Transverse colon (tissue), 4 donors: ENCODE measurements around the gene SELENON. TPM values are rescaled to one million over a fixed set of nuclear protein-coding genes. Genes with fewer than 3 reads are reported as not detected.

Experiments
- DNase-seq: peaks from one replicate; pipeline ENCODE4 v3.0.0-alpha.2; 2019
- H3K27ac ChIP-seq, 4 donors: fragments of 200-600 bp; sonication (generic); 2 replicates each; pipeline ENCODE4 v1.5.1; 2016 to 2018; ENCODE audit warnings: inconsistent platforms in 4 of 4
- H3K27me3 ChIP-seq: fragments of 200-600 bp; sonication (generic); 2 replicates; pipeline ENCODE4 v1.5.1; 2017; ENCODE audit warnings: inconsistent platforms
- H3K36me3 ChIP-seq, 4 donors: fragments of 200-600 bp; sonication (generic); 2 replicates each; pipeline ENCODE4 v1.5.1; 2017 to 2019; ENCODE audit warnings: inconsistent platforms in 4 of 4
- H3K4me1 ChIP-seq, 4 donors: fragments of 200-600 bp; sonication (generic); 2 replicates each; pipeline ENCODE4 v1.5.1; 2017 to 2020; ENCODE audit warnings: inconsistent platforms in 4 of 4
- H3K4me3 ChIP-seq, 4 donors: fragments of 200-600 bp; sonication (generic); 1 replicate in 1 of 4; 2 replicates in 3 of 4; pipeline versions ENCODE4 v1.5.1 to v1.6.1; 2017 to 2019; ENCODE audit warnings: inconsistent platforms in 4 of 4
- H3K9me3 ChIP-seq, 2 donors: fragments of 200-600 bp; sonication (generic); 2 replicates each; pipeline ENCODE4 v1.5.1; 2017 to 2019; ENCODE audit warnings: inconsistent platforms in 2 of 2
- CTCF ChIP-seq, 5 experiments: fragments of 200-600 bp in 3 of 5; fragments of 450-650 bp in 2 of 5; sonication (generic) in 3 of 5; IDR thresholded peaks; 1 replicate in 2 of 5; 2 replicates in 3 of 5; pipeline ENCODE4 v1.5.1; 2016 to 2017; ENCODE audit warnings: antibody characterized with exemption in 5 of 5, inconsistent platforms in 3 of 5, mild to moderate bottlenecking in 2 of 5, moderate library complexity in 1 of 5
- EP300 ChIP-seq: sonication (generic); formaldehyde crosslinking; IDR thresholded peaks from one replicate; pipeline ENCODE4 v1.6.1; 2017; ENCODE audit warnings: antibody characterized with exemption, low read depth
- POLR2A ChIP-seq: fragments of 450-650 bp; IDR thresholded peaks from one replicate; pipeline ENCODE4 v1.6.1; 2016; ENCODE audit warnings: antibody characterized with exemption, mild to moderate bottlenecking, moderate library complexity
- POLR2AphosphoS5 ChIP-seq, 3 donors: sonication (generic); formaldehyde crosslinking; IDR thresholded peaks; one replicate each; pipeline ENCODE4 v1.6.1; 2016; ENCODE audit warnings: antibody characterized with exemption in 3 of 3
- WGBS, 2 donors: methylation state at CpG; one replicate each; pipeline ENCODE4 v1.1.5; 2018; ENCODE audit warnings: low coverage in 1 of 2; 5-methylcytosine and 5-hydroxymethylcytosine counted together
- in situ Hi-C, 4 donors: fragments of 200-750 bp; cut with MboI; loops; one replicate each; pipeline versions ENCODE4 v1.15.0 to v1.15.1; 2017; ENCODE audit warnings: low sequenced_read_pairs in 3 of 4, low pct_ligation_motif_present in 1 of 4, low pct_unique_long_range_greater_than_20kb in 1 of 4
- intact Hi-C: fragments of 100-400 bp; cut with DNase I; formaldehyde crosslinking; loops from one replicate; pipeline ENCODE4 v1.15.1; 2023; ENCODE audit warnings: low total_unique reads
- total RNA-seq, 4 donors: library from RNA; depleted of rRNA; stranded (reverse); fragments of >200 nt; gene quantifications; one replicate each; pipeline ENCODE4 v1.1.0, GENCODE V29; 2016

The SELENON gene
- total RNA-seq, 4 donors from 2014 or later = 17.1 to 68.1 (median 24.4) TPM

GRCh38 chr1:25828491-25828890 lies 28.5 kb downstream of the SELENON start:
- no peak overlapping the region for H3K4me3 ChIP-seq
- no peaks in the 10 kb centered on the region for H3K9me3 ChIP-seq
- 60% methylated on average over 3 of the region's 3 CpGs; no CpG with 5 or more reads in 1 of the 2 donors for WGBS, 2 donors
- intact Hi-C loops = no loop called here
- no peaks in the 10 kb centered on the region for H3K4me1 ChIP-seq
- H3K27ac ChIP-seq = no peak overlapping the region
- H3K27me3 ChIP-seq = no peaks in the 10 kb centered on the region
- peaks cover 0 to 74% (median 37%) of the 10 kb centered on the region in 4 donors for H3K36me3 ChIP-seq
- no peak for DNase-seq
- TF ChIP-seq CTCF (IDR thresholded peaks at IDR 0.05) (no peak), POLR2AphosphoS5 (IDR thresholded peaks at IDR 0.05) (no peak), EP300 (no peak), POLR2A (no peak)
- in situ Hi-C loops = no loop called here

GRCh38 chr1:25829046-25829445 lies 29.1 kb downstream of the SELENON start:
- Histone ChIP-seq H3K27ac (no peak overlapping the region), H3K4me1 (no peaks in the 10 kb centered on the region), H3K9me3 (no peaks in the 10 kb centered on the region), H3K4me3 (no peak overlapping the region), H3K36me3 (peaks cover 0 to 79% (median 38%) of the 10 kb centered on the region in 4 donors), H3K27me3 (no peaks in the 10 kb centered on the region)
- no peak for DNase-seq
- TF ChIP-seq CTCF (IDR thresholded peaks at IDR 0.05) (no peak), POLR2A (no peak), EP300 (no peak), POLR2AphosphoS5 (IDR thresholded peaks at IDR 0.05) (no peak)
- intact Hi-C loops (no loop called here), in situ Hi-C loops (no loop called here)
- WGBS, 2 donors = 96% methylated on average over 1 of the region's 1 CpG; no CpG with 5 or more reads in 1 of the 2 donors

- no peak for DNase-seq
- intact Hi-C loops = loop anchor here (5.0 kb wide), 1 partner anchor 1036 kb away; no protein-coding TSS in a partner anchor
- no peaks in the 10 kb centered on the region for H3K9me3 ChIP-seq
- 37 to 58% methylated on average over 3 to 5 of the region's 5 CpGs for WGBS, 2 donors
- H3K4me3 ChIP-seq = no peak overlapping the region
- in situ Hi-C loops = no loop called here
- TF ChIP-seq CTCF (IDR thresholded peaks at IDR 0.05) = no peak
- no peak for TF ChIP-seq POLR2A
- no peak for TF ChIP-seq EP300
- TF ChIP-seq POLR2AphosphoS5 (IDR thresholded peaks at IDR 0.05) = no peak
- no peaks in the 10 kb centered on the region for H3K4me1 ChIP-seq
- no peaks in the 10 kb centered on the region for H3K27me3 ChIP-seq
- H3K36me3 ChIP-seq = peaks cover 0 to 73% (median 37%) of the 10 kb centered on the region in 4 donors
- no peak overlapping the region for H3K27ac ChIP-seq
Observed at GRCh38 chr1:25831569-25832196, 31.7 kb downstream of the SELENON start.

- no peaks in the 10 kb centered on the region for H3K27me3 ChIP-seq
- H3K4me3 ChIP-seq = no peak overlapping the region
- in situ Hi-C loops = no loop called here
- peaks cover 0 to 65% (median 33%) of the 10 kb centered on the region in 4 donors for H3K36me3 ChIP-seq
- intact Hi-C loops = loop anchor here (5.0 kb wide), 1 partner anchor 1035 kb away; no protein-coding TSS in a partner anchor
- DNase-seq = no peak
- 88 to 90% methylated on average over 3 to 6 of the region's 6 CpGs for WGBS, 2 donors
- H3K4me1 ChIP-seq = no peaks in the 10 kb centered on the region
- H3K9me3 ChIP-seq = no peaks in the 10 kb centered on the region
- TF ChIP-seq POLR2A = no peak
- no peak for TF ChIP-seq POLR2AphosphoS5 (IDR thresholded peaks at IDR 0.05)
- no peak for TF ChIP-seq EP300
- TF ChIP-seq CTCF (IDR thresholded peaks at IDR 0.05) = no peak
- no peak overlapping the region for H3K27ac ChIP-seq
Observed at GRCh38 chr1:25832336-25833037, 32.5 kb downstream of the SELENON start.
